ENCODE data around the gene GNPTAB.

GNPTAB gene

DNA sequence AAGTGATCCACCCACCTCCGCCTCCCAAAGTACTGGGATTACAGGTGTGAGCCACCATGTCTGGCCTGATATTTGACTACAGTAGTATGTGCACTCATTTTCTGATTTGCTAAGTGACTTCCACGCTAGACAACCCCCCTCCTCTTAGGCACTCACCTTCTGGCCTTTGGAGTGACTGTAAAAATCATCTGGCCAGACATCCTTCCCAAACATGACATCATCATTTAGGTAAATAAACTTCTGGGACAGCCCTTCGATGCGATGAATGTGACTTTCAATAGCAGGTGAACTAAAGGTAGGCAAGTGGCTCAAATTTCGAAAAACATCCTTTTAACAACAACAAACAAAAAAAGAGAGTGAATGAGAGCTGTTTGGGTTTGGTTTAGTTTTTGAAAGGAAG is 60.9 kb downstream of the GNPTAB start:
- H3K4me3 ChIP-seq (ENCODE audit: low read depth, low read length) = no peak overlapping the region
- TF ChIP-seq, protein P1, sequence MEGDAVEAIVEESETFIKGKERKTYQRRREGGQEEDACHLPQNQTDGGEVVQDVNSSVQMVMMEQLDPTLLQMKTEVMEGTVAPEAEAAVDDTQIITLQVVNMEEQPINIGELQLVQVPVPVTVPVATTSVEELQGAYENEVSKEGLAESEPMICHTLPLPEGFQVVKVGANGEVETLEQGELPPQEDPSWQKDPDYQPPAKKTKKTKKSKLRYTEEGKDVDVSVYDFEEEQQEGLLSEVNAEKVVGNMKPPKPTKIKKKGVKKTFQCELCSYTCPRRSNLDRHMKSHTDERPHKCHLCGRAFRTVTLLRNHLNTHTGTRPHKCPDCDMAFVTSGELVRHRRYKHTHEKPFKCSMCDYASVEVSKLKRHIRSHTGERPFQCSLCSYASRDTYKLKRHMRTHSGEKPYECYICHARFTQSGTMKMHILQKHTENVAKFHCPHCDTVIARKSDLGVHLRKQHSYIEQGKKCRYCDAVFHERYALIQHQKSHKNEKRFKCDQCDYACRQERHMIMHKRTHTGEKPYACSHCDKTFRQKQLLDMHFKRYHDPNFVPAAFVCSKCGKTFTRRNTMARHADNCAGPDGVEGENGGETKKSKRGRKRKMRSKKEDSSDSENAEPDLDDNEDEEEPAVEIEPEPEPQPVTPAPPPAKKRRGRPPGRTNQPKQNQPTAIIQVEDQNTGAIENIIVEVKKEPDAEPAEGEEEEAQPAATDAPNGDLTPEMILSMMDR (IDR thresholded peaks at IDR 0.05; ENCODE audit: borderline replicate concordance, insufficient read depth, low read depth, low read length) = no peak

GRCh38 chr12:101768781-101769180 is 62.0 kb downstream of the GNPTAB start:
- TF ChIP-seq, protein P1 (IDR thresholded peaks at IDR 0.05; ENCODE audit: borderline replicate concordance, insufficient read depth, low read depth, low read length) = no peak
- H3K4me3 ChIP-seq (ENCODE audit: low read depth, low read length) = no peak overlapping the region

- TF ChIP-seq, protein P1 (IDR thresholded peaks at IDR 0.05; ENCODE audit: borderline replicate concordance, insufficient read depth, low read depth, low read length) = no peak
- H3K4me3 ChIP-seq (ENCODE audit: low read depth, low read length) = no peak overlapping the region
Observed at GRCh38 chr12:101767537-101767936, 63.2 kb downstream of the GNPTAB start.

DNA sequence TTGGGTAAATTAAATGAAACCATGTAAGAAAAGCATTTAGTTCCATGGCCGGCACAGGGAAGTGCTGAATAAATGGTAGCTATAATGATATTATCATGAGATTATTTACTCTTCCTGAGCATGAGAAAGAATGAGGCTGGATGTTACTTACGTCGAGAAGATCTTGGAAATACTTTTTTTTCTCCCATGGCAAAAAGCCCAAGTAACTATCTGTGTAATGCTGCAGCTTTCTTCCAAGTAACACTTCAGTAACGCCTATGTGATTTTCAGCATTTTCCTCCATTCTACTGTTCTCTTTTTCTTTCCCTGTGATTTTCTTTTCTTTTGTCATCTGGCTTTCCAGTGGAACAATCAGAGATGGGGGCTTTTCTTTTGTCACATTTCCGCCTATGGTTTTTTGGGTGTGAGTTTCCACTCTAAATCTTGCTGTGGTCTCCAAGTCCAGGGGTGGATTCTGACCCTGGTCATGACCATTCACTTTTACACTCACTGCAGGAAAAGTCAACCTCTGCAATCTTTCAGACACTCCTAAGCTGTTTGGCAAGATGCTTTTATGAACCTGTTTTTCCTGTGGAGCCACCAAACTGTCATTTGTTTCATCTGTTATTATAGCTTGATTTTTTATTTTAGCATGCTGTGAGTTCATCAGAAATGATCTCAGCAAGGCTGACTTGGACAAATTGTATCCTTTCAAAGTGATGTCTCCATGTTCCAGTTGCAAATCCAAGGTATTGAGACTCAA is 66.5 kb downstream of the GNPTAB start:
- no peak overlapping the region for H3K4me3 ChIP-seq (ENCODE audit: low read depth, low read length)
- TF ChIP-seq, protein P1 (IDR thresholded peaks at IDR 0.05; ENCODE audit: borderline replicate concordance, insufficient read depth, low read depth, low read length) = no peak

- no peak overlapping the region for H3K4me3 ChIP-seq (ENCODE audit: low read depth, low read length)
- TF ChIP-seq, protein P1 (IDR thresholded peaks at IDR 0.05; ENCODE audit: borderline replicate concordance, insufficient read depth, low read depth, low read length) = no peak
Observed at GRCh38 chr12:101763246-101763931, 67.4 kb downstream of the GNPTAB start.

GRCh38 chr12:101761781-101762180 is 69.0 kb downstream of the GNPTAB start:
- H3K4me3 ChIP-seq (ENCODE audit: low read depth, low read length) = no peak overlapping the region
- TF ChIP-seq, protein P1 (IDR thresholded peaks at IDR 0.05; ENCODE audit: borderline replicate concordance, insufficient read depth, low read depth, low read length) = no peak

- no peak overlapping the region for H3K4me3 ChIP-seq (ENCODE audit: low read depth, low read length)
- TF ChIP-seq, protein P1 (IDR thresholded peaks at IDR 0.05; ENCODE audit: borderline replicate concordance, insufficient read depth, low read depth, low read length) = no peak
Observed at GRCh38 chr12:101761350-101761749, 69.4 kb downstream of the GNPTAB start.

Measured in GM12875 (cell line).